Stimulated activated CD8-positive, alpha-beta memory T cell treated with anti-CD3 and anti-CD28 coated beads, Interleukin-15, amount 100 ng/mL, for 4 hours (primary cell): ENCODE data around the gene ZNF710.
A peak's percentile ranks its signal among the peaks of the same experiment; 100 is the strongest.

Experiments used
- DNase-seq, 2 donors: peaks; one replicate each; pipeline ENCODE4 v3.0.0-alpha.2; 2020; ENCODE audit warnings: low read depth in 2 of 2

The ZNF710 gene

GRCh38 chr15:90039996-90040395, 38.9 kb downstream of the ZNF710 start:
- DNase-seq: no peak

GRCh38 chr15:90040618-90041017, 39.5 kb downstream of the ZNF710 start:
- DNase-seq: no peak

- no peak for DNase-seq
Observed at GRCh38 chr15:90042356-90042755, 41.2 kb downstream of the ZNF710 start.

GRCh38 chr15:90042766-90043529, 41.8 kb downstream of the ZNF710 start:
- no peak for DNase-seq

- no peak for DNase-seq
Observed at GRCh38 chr15:90043530-90044010, 42.4 kb downstream of the ZNF710 start.

GRCh38 chr15:90044191-90044590, 43.1 kb downstream of the ZNF710 start:
- no peak for DNase-seq

- DNase-seq: no peak
Observed at GRCh38 chr15:90044916-90045371, 43.8 kb downstream of the ZNF710 start.

- DNase-seq: no peak
Observed at GRCh38 chr15:90046289-90046688, 45.2 kb downstream of the ZNF710 start.

GRCh38 chr15:90046911-90047392, 45.8 kb downstream of the ZNF710 start:
- no peak for DNase-seq

- DNase-seq: no peak
Observed at GRCh38 chr15:90047956-90048575, 46.9 kb downstream of the ZNF710 start.

- DNase-seq: no peak
Observed at GRCh38 chr15:90049030-90049429, 47.9 kb downstream of the ZNF710 start.

- DNase-seq: no peak
Observed at GRCh38 chr15:90049666-90050604, 48.8 kb downstream of the ZNF710 start.

GRCh38 chr15:90051874-90052273, 50.8 kb downstream of the ZNF710 start:
- no peak for DNase-seq

GRCh38 chr15:90053685-90054466, 52.8 kb downstream of the ZNF710 start:
- DNase-seq: no peak

GRCh38 chr15:90054618-90055097, 53.5 kb downstream of the ZNF710 start:
- DNase-seq: no peak

- DNase-seq: no peak
Observed at GRCh38 chr15:90055182-90055581, 54.1 kb downstream of the ZNF710 start.

GRCh38 chr15:90056529-90056928, 55.4 kb downstream of the ZNF710 start:
- DNase-seq: no peak

- DNase-seq: no peak
Observed at GRCh38 chr15:90058308-90058707, 57.2 kb downstream of the ZNF710 start.

GRCh38 chr15:90058775-90059174, 57.7 kb downstream of the ZNF710 start:
- DNase-seq: no peak

- peak; percentile 31 to 33 for DNase-seq
Observed at GRCh38 chr15:90059208-90059985, 58.3 kb downstream of the ZNF710 start.
